ENCODE data around the gene HTATIP2. TPM values are rescaled to one million over a fixed set of nuclear protein-coding genes. Genes with fewer than 3 reads are reported as not detected.

The HTATIP2 gene
- total and polyA plus RNA-seq, 2 experiments from 2014 or later: 45.0 to 57.5 TPM

DNA sequence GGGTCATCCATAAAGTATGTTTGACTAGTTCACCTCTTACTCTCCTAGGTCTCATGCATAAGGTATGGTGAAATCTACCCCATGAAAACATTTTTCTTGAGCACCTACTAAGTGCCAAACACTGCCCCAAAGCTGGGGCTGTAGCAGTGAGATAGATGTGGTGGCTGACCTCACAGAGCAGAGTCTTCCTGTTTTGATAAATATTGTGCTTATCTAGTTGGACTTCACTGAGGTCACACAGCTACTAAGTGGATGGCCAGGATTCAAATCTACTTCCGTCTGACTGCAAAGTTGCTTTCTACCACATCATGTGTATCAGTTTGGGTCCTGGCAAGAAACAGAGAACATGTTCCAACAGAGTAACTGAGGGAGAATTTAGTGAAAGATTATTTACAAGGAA is 6.4 kb upstream of the HTATIP2 start:
- Histone ChIP-seq H2AFZ (no peak overlapping the region), H3K4me1 (ENCODE audit: insufficient read depth) (no peaks in the 10 kb centered on the region), H3K4me3 (no peak overlapping the region), H3K36me3 (ENCODE audit: insufficient read depth) (no peaks in the 10 kb centered on the region), H4K20me1 (replicated peaks; ENCODE audit: insufficient read depth) (no peaks in the 10 kb centered on the region), H3K9me2 (ENCODE audit: insufficient read depth) (no peaks in the 10 kb centered on the region), H3F3A (replicated peaks; ENCODE audit: low read depth) (no peaks in the 10 kb centered on the region), H3K27ac (ENCODE audit: low read depth) (no peak overlapping the region), H3K4me2 (no peak overlapping the region), H3K27me3 (ENCODE audit: insufficient read depth) (peaks cover 7% of the 10 kb centered on the region), H3K79me2 (replicated peaks; ENCODE audit: insufficient read depth) (no peaks in the 10 kb centered on the region)
- H3K27ac Mint-ChIP-seq: no peak overlapping the region
- DNase-seq (ENCODE audit: low spot score) (no peak), ATAC-seq (no peak)
- H3K4me1 Mint-ChIP-seq: no peaks in the 10 kb centered on the region
- no peaks in the 10 kb centered on the region; the same call in 2 of the 3 replicates for H3K9me3 Mint-ChIP-seq
- no peak overlapping the region for H3K4me3 Mint-ChIP-seq
- H3K27me3 Mint-ChIP-seq (ENCODE audit: insufficient read depth, low read depth, poor library complexity): no peaks in the 10 kb centered on the region
- no peaks in the 10 kb centered on the region for H3K36me3 Mint-ChIP-seq (ENCODE audit: low read depth)
- TF ChIP-seq ZNF462 (CRISPR knock-in tag; IDR thresholded peaks at IDR 0.05) (no peak), POLR2AphosphoS5 (IDR thresholded peaks at IDR 0.05; ENCODE audit: low read depth) (no peak), ETS1 (IDR thresholded peaks at IDR 0.05) (no peak), EZH2 (IDR thresholded peaks at IDR 0.05; ENCODE audit: low read depth, unreplicated experiment) (no peak)

GRCh38 chr11:20360650-20361049 is 2.9 kb upstream of the HTATIP2 start:
- peaks cover 13% of the 10 kb centered on the region for H3K27me3 Mint-ChIP-seq (ENCODE audit: insufficient read depth, low read depth, poor library complexity)
- Histone ChIP-seq H3K27me3 (ENCODE audit: insufficient read depth) (peaks cover 30% of the 10 kb centered on the region), H3K36me3 (ENCODE audit: insufficient read depth) (no peaks in the 10 kb centered on the region), H2AFZ (no peak overlapping the region), H3K27ac (ENCODE audit: low read depth) (no peak overlapping the region), H3K4me3 (no peak overlapping the region), H3F3A (replicated peaks; ENCODE audit: low read depth) (no peaks in the 10 kb centered on the region; the same call in 1 of the 2 replicates), H3K9me2 (ENCODE audit: insufficient read depth) (peaks cover 8% of the 10 kb centered on the region), H3K4me1 (ENCODE audit: insufficient read depth) (peaks cover 12% of the 10 kb centered on the region), H3K79me2 (replicated peaks; ENCODE audit: insufficient read depth) (peaks cover 3% of the 10 kb centered on the region; the same call in 1 of the 2 replicates), H3K4me2 (no peak overlapping the region), H4K20me1 (replicated peaks; ENCODE audit: insufficient read depth) (no peaks in the 10 kb centered on the region)
- H3K4me1 Mint-ChIP-seq: peaks cover 13% of the 10 kb centered on the region; the same call in 2 of the 3 replicates
- no peak overlapping the region for H3K4me3 Mint-ChIP-seq
- peaks cover 4% of the 10 kb centered on the region; the same call in 1 of the 3 replicates for H3K36me3 Mint-ChIP-seq (ENCODE audit: low read depth)
- no peak for DNase-seq (ENCODE audit: low spot score)
- H3K27ac Mint-ChIP-seq: no peak overlapping the region
- no peak for ATAC-seq
- H3K9me3 Mint-ChIP-seq: peaks cover 3% of the 10 kb centered on the region; the same call in 2 of the 3 replicates
- TF ChIP-seq ZNF462 (CRISPR knock-in tag; IDR thresholded peaks at IDR 0.05): no peak
